NCI-H510A (cell line): Measurements from ENCODE around the gene ASAP2.
A peak's percentile ranks its signal among the peaks of the same experiment; 100 is the strongest.

Experiments
- DNase-seq: peaks from one replicate; lab custom pipeline; 2025; lab: John Stamatoyannopoulos, UW

ASAP2 gene

GRCh38 chr2:9347411-9347881 lies 140.8 kb downstream of the ASAP2 start:
- no peak for DNase-seq

DNA sequence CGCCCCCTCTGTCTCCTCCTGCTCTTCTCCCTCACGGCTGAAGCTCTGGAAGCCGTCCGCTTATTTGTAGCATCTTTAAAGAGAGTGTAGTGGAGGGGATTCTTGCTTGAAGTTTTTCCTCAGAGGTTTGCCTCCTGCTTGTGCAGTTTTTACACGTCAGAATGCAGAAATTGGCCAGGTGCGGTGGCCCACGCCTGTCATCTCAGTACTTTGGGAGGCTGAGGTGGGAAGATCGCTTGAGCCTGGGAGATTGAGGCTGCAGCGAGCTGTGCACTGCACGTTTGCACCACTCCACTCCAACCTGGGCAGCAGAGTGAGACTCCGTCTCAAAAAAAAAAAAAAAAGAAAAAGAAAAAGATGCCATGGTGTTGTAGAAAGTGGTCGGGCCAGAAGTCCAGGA lies 147.7 kb downstream of the ASAP2 start:
- DNase-seq: no peak

DNA sequence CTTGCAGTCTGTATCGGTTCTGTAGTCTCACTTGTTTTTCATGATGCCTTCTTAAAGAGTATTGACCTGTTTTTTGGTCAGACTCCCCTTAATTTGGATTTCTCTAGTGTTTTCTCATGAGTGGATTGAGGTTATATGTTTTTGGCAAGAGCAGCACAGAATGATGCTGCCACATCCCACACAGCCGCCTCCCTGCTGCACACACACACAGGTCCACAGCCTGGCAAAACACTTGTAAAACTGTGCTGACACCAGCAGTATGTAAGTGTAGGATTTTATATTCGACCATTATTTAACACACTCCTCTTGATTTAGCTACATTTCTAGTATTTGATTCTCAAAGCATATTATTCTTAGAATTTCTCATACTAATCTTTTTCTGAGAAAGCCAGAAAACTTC lies 148.7 kb downstream of the ASAP2 start:
- no peak for DNase-seq

DNA sequence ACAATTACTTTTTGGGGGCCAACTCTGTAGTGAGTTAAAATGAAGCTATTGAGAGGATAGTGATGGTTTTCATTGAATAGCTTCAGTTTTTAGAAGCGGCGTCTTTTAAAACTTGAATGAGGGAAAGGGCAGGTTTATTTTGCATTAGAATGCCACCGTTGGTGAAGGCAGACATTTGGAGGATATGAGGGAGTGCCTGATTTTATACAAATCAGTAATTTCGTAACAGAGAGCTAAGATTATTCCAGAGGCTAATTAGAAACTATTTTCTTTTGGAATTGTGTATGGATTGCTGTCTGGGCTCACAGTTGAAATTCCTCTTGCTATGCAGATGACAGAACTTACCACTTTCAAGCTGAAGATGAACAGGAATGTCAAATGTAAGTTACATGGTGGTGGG lies 149.1 kb downstream of the ASAP2 start:
- no peak for DNase-seq

- no peak for DNase-seq
Measured at GRCh38 chr2:9356261-9356660, 149.6 kb downstream of the ASAP2 start.

DNA sequence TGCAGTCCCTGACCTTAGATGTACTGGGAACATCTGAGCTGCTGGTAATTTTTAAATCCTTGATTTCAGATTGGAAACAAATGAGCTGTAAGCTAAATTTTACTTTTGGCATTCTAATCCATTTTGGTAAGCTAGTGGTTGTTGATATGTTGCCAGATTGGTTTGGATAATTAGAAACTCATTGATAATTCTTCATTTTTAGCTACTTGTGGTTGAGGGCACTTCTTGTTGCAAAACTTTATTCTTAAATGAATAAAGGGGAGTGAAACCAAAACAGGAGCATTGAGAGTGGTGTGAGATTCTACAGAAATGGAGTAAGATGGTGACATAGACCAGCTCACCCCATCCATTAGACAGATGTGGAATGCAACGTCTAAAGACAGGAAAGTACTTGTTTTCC lies 152.2 kb downstream of the ASAP2 start:
- DNase-seq: no peak

GRCh38 chr2:9359463-9359862 lies 152.9 kb downstream of the ASAP2 start:
- no peak for DNase-seq

- DNase-seq: no peak
Measured at GRCh38 chr2:9360110-9360509, 153.5 kb downstream of the ASAP2 start.

DNA sequence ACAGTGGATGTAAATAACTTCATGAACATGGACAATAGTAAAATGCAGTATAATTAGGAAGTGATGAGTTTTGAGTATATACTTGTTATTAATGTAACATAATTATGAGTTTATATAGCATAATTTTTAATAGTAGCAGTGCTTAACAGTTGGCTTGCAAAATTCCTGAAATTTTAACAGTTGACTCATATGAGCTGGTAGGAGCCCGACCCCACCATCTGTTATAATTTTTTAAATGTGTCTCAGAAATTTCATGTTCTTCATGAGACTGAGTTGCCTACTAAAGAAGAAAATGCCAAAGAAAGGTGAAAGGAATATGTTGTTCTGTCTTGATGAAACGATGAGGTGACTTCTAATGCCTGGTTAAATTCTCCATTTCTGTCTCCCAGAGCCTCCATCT lies 154.1 kb downstream of the ASAP2 start:
- DNase-seq: no peak

DNA sequence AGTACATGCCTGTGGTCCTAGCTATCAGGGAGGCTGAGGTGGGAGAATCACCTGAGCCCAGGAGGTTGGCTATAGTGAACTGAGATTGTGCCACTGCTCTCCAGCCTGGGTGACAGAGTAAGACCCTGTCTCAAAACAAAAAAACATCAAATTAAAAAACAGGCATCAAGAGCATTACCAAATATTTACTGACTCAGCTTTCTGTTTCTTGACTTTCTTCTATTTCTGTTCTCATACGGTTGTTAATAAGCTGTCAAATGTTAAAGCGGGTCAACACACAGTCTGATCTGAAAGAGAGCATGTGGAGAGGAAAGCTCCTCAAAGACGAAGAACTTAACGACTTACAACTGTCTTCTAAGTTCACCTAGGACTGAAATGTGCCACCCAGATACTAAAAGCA lies 157.8 kb downstream of the ASAP2 start:
- no peak for DNase-seq

DNA sequence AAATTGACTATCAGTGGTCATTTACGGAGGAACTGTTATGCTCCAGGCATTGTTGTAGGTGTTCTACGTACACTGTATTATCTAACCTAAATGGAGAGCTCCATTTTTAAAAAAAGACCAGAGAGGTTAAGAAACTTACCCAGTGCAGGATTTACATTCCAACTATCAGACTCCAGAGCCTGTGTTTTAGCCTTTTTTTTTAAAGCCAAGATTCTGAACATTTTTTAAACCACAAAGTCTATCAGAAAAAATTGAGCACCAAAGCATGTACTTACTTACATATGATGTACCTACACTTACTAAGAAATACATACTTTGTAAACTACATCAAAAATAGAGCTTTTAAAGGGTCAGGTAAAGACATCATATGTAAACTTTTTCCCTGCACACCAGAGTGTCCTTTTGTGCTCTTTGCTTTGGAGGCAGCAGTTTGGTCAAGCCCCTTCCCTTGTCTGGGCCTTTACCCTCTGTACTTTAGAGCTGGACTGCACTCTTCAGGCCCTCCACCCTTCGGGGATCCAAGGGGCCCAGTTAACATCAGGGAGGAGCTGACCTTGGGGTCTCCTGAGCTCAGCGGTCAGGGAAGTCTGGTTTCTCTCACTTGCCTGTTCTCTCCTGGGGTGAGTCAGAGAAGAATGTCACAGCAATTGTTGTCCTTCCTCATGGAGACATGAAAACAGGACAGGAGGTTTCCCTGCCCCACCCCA lies 158.3 kb downstream of the ASAP2 start:
- DNase-seq: no peak

- no peak for DNase-seq
Measured at GRCh38 chr2:9365498-9366019, 158.9 kb downstream of the ASAP2 start.

DNA sequence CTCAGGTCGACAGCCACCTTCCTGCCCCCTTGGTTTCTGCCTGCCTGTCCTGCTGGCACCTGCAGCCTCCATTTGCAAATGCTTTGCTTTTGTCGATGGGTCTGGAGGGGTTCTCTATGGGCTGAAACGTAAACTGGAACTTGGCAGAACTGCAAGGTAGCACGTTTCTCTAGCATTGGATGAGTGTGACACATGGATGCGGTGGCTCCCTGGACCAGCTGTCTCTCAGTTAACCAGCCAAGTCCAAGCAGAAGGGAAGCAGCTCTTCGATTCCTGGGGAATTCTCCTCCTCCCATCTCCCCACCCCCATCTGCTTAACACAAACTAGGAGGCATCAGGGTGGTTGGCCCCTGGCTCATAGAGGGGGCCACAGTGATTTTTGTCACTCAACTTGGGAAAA lies 159.4 kb downstream of the ASAP2 start:
- DNase-seq: no peak

GRCh38 chr2:9370746-9371145 lies 164.1 kb downstream of the ASAP2 start:
- DNase-seq: no peak

DNA sequence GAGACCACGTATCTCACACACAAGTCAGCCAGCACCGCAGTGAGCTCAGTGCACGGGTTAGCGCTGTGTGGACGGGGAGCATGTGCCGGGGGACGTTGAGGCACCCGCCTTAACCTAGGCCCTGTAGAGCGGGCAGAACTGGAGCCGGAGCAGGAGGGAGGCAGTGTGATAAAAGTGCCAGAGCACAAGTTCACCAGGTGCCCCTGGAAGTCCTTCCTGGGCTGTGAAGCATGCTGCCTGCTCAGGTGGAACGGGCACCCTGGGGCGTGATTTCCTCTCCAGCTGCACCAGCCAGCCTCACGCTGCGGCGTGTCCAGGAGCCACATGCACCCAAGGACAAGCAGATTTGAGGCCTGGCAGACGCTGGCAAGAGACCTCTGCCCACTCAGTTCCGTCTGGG lies 166.4 kb downstream of the ASAP2 start:
- peak; percentile 70 for DNase-seq

- DNase-seq: no peak
Measured at GRCh38 chr2:9373476-9373875, 166.9 kb downstream of the ASAP2 start.

DNA sequence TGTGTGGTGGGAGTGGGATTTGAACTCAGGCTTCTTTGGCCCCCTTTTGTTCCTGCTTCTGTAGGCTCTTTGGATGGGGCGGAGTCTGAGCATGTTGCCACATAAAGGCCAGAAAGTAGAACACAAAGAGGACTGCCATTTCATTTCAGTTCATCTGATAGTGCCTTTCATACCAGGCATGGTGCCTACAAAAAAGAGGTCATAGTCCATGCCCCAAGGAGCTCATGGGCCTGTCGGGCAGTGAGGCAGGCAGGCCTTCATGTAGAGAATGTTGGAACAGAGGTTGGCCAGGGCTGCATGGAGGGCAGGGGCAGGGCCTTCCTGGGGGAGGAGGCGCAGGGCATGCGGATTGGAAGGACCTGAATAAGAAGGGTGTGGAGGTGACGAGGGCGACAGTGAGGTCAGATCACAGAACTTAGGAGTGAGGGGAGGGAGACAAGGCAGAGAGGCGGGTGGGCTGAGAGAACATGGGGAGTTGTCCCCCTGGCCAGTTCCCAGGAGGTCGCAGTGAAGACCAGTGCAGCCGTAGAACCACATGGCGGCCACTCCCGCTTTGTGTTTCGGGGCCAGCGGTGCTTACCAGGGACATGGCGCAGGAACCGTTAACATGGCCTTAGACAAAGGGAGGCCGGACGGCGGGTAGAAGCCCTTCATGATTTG lies 167.6 kb downstream of the ASAP2 start:
- DNase-seq: no peak

DNA sequence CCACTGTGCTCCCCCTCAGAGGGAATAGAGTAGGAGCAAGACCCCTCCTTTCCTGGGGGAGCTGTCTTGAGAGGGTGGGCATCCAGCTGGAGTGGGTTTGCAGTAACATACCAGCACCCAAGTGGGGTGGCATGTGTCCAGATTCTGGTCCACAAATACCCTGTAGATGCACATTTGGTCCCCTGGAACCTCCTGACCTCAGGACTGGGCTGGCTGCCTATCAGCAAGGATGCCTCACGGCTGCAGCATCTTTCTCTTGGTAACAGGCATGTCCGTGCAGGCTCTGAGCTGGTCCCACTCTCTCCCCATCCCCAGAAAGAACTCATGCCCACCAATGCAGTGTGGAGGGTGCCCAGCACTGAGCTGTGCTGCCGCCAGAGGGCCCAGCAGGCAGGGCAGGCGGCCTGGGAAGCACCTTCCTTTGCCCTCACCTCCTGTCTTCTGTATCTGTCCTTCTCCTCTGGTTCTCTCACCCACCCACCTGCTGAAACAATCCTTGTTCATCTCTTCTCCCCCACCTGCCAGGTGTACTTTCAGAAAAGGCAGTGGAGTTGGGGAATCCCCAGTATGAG lies 169.3 kb downstream of the ASAP2 start:
- DNase-seq: no peak

GRCh38 chr2:9377461-9378097 lies 171.0 kb downstream of the ASAP2 start:
- DNase-seq: no peak

GRCh38 chr2:9378433-9379390 lies 172.1 kb downstream of the ASAP2 start:
- no peak for DNase-seq

- no peak for DNase-seq
Measured at GRCh38 chr2:9379391-9379755, 172.8 kb downstream of the ASAP2 start.
